Lower lobe of right lung (tissue), 2 donors: ENCODE results near the gene TSPAN12. TPM values are rescaled to one million over a fixed set of nuclear protein-coding genes. Genes with fewer than 3 reads are reported as not detected.

Experiments used
- ATAC-seq, 2 donors: fragments of 200-7000 bp; cut with Tn5 transposase; one replicate each; pipeline ENCODE4 v1.9.1; 2020 to 2022; ENCODE audit warnings: mild to moderate bottlenecking in 2 of 2, moderate library complexity in 2 of 2
- DNase-seq: peaks from one replicate; pipeline ENCODE4 v3.0.0-alpha.2; 2020
- H3K27ac ChIP-seq: fragments of 200-600 bp; one replicate; pipeline ENCODE4 v1.8.0; 2022
- H3K27me3 ChIP-seq: fragments of 200-600 bp; one replicate; pipeline ENCODE4 v1.8.0; 2022; ENCODE audit warnings: low read depth
- H3K36me3 ChIP-seq: fragments of 200-600 bp; one replicate; pipeline ENCODE4 v1.8.0; 2022; ENCODE audit warnings: mild to moderate bottlenecking
- H3K4me1 ChIP-seq: fragments of 200-600 bp; one replicate; pipeline ENCODE4 v1.8.0; 2022
- H3K4me3 ChIP-seq: fragments of 200-600 bp; one replicate; pipeline ENCODE4 v1.8.0; 2022; ENCODE audit warnings: mild to moderate bottlenecking
- H3K9me3 ChIP-seq: fragments of 200-600 bp; one replicate; pipeline ENCODE4 v1.8.0; 2022
- intact Hi-C: fragments of 100-400 bp; cut with DNase I; formaldehyde crosslinking; loops from one replicate; pipeline ENCODE4 v1.11.0; 2022
- total RNA-seq: library from RNA; stranded (reverse); fragmentation: NEBNext Ultra II Directional; extraction: Animal tissue kit (Norgen Biotek cat#: 25700); gene quantifications from one replicate; pipeline ENCODE4 v1.2.1, GENCODE V29; 2021
- TF ChIP-seq, protein P1 (sequence below): fragments of 200-600 bp; IDR thresholded peaks from one replicate; pipeline ENCODE4 v1.8.0; 2022; ENCODE audit warnings: antibody characterized with exemption, mild to moderate bottlenecking
- donor health status: DM: no; HTN: yes; CAD: no; lungs with severe emphysema.

TSPAN12 gene
- total RNA-seq, 1 donor from 2014 or later, result 43.6 TPM

DNA sequence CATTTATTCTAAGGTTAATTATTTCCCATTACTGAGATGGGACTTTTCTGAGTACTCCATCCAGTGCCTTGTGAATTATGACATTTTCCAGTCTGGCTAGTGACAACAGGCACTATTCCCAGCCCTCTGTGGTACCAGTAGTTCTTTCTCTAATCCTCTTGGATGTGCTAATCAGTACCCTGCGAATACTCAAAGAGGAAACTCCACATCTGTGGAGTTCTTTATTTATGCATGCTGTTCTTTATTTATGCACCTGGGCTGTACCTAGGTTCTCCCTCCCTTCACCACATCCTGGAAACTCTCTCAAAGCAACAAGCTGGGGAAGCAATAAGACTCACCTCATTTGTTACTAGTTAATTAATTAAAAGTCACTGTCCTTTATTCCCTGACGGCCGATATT, 83.5 kb downstream of the TSPAN12 start:
- Histone ChIP-seq H3K27ac (no peak overlapping the region), H3K4me1 (no peaks in the 10 kb centered on the region), H3K4me3 (no peak overlapping the region), H3K36me3 (no peaks in the 10 kb centered on the region), H3K9me3 (no peaks in the 10 kb centered on the region), H3K27me3 (no peaks in the 10 kb centered on the region)
- ATAC-seq (no peak), DNase-seq (no peak)
- TF ChIP-seq, protein P1, sequence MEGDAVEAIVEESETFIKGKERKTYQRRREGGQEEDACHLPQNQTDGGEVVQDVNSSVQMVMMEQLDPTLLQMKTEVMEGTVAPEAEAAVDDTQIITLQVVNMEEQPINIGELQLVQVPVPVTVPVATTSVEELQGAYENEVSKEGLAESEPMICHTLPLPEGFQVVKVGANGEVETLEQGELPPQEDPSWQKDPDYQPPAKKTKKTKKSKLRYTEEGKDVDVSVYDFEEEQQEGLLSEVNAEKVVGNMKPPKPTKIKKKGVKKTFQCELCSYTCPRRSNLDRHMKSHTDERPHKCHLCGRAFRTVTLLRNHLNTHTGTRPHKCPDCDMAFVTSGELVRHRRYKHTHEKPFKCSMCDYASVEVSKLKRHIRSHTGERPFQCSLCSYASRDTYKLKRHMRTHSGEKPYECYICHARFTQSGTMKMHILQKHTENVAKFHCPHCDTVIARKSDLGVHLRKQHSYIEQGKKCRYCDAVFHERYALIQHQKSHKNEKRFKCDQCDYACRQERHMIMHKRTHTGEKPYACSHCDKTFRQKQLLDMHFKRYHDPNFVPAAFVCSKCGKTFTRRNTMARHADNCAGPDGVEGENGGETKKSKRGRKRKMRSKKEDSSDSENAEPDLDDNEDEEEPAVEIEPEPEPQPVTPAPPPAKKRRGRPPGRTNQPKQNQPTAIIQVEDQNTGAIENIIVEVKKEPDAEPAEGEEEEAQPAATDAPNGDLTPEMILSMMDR, result no peak
- intact Hi-C loops, result no loop called here

DNA sequence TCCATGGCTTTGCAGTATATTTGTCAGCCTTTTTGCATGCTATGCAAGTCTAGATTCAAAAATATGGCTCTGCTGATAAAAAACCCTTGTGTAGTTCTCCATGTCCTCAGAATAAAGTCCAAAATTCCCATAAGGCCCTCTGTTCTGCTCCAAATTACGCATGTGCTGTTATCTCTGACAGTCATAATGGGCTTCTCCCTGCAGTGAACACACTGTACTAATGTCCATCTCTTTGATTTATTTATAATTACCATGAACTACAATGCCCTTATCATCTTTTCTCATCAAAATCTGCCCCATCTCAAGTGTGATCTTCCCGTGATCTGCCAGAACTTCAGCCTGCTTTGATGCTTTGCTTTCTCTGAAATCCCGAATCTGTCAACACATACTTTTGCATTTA, 87.7 kb downstream of the TSPAN12 start:
- Histone ChIP-seq H3K9me3 (no peaks in the 10 kb centered on the region), H3K27me3 (no peaks in the 10 kb centered on the region), H3K27ac (no peak overlapping the region), H3K4me1 (no peaks in the 10 kb centered on the region), H3K4me3 (no peak overlapping the region), H3K36me3 (no peaks in the 10 kb centered on the region)
- intact Hi-C loops, result no loop called here
- ATAC-seq (no peak), DNase-seq (no peak)
- TF ChIP-seq, protein P1, result no peak

DNA sequence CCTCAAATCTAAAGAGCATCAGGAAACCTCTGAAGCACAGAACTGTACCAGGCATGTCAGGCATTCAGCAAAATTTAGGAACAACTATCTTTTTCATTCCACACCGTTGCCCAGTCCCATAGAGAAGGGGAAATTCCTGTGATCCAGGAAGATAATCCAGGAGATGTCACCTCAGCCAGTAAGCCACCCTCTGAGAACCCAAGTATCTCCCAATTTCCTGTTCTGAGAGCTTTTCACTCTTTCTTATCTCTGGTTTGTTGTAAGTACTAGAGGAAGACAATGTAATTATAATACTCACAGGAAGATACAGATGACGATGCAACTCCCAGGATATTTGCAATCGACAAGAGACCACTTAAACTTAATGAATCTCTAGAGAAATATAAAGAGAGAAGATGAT, 97.1 kb downstream of the TSPAN12 start:
- Histone ChIP-seq H3K36me3 (no peaks in the 10 kb centered on the region), H3K4me3 (no peak overlapping the region), H3K27me3 (no peaks in the 10 kb centered on the region), H3K4me1 (no peaks in the 10 kb centered on the region), H3K9me3 (no peaks in the 10 kb centered on the region), H3K27ac (no peak overlapping the region)
- intact Hi-C loops, result no loop called here
- TF ChIP-seq, protein P1, result no peak
- ATAC-seq (no peak), DNase-seq (no peak)

DNA sequence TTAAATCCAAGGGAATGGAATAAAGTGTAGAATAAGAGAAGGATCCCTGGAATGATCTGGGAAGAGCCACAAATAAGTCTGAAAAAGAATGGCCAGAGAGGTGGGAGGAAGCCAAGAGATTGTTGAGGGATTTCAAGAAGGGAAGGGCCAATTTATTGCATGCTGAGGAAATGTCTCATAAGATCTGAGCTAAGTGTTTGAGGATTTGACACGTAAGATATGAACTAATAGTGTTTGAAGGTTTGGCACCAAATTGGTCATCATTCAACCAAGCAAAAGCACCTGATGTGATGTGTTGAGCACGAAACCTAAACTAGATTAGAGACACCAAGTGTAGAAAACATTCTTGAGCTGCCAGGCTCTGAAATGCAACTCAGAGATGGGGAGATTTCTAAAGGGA, 97.9 kb downstream of the TSPAN12 start:
- no peak for DNase-seq
- Histone ChIP-seq H3K4me3 (no peak overlapping the region), H3K36me3 (no peaks in the 10 kb centered on the region), H3K27ac (no peak overlapping the region), H3K27me3 (no peaks in the 10 kb centered on the region), H3K4me1 (no peaks in the 10 kb centered on the region), H3K9me3 (no peaks in the 10 kb centered on the region)
- TF ChIP-seq, protein P1, result no peak
- no peak for ATAC-seq
- intact Hi-C loops, result no loop called here

DNA sequence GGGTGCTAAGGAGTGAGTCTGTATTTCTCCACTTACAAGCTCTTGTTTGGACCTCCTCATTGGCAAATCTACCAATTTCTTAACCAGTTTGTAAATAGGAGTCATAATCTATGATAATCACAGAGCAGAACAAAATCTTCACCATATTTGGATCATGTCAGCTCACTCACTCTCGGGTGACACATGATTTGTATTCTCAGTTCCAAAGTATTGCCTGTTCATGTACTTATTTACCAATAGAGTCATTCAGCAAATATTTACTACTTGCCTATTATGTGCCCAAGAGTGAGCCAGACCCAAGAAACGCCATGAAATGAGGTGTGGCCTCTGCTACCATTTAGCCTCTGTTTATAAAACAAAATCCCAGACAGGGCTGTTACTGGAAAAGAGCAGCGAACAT, 114.8 kb downstream of the TSPAN12 start:
- H3K27me3 ChIP-seq, result no peaks in the 10 kb centered on the region
- no peaks in the 10 kb centered on the region for H3K4me1 ChIP-seq
- DNase-seq, result no peak
- no peak for ATAC-seq
- no peaks in the 10 kb centered on the region for H3K9me3 ChIP-seq
- H3K27ac ChIP-seq, result no peak overlapping the region
- no peaks in the 10 kb centered on the region for H3K36me3 ChIP-seq
- TF ChIP-seq, protein P1, result no peak
- no peak overlapping the region for H3K4me3 ChIP-seq
- intact Hi-C loops, result no loop called here

DNA sequence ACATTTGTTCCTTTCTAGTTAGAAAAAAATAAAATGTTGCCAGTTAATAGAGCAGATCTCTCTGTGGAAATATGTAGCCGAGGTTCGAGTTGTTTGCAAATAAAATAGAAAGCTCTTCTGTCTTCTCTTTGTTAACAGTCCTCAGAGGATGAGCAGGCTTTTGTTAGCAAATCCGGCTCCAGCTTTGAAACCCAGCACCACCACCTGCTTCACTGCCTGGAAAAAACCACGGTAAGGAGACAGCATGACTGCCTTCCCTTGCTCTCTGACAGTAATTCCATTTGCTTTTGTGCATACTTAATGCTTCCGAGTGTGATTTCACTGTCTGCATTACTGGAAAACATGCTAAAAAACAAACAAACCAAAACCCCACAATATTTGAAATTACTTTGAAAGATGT, 115.6 kb downstream of the TSPAN12 start:
- TF ChIP-seq, protein P1, result no peak
- Histone ChIP-seq H3K4me3 (no peak overlapping the region), H3K27ac (no peak overlapping the region), H3K4me1 (no peaks in the 10 kb centered on the region), H3K27me3 (no peaks in the 10 kb centered on the region), H3K36me3 (no peaks in the 10 kb centered on the region), H3K9me3 (no peaks in the 10 kb centered on the region)
- no peak for ATAC-seq
- intact Hi-C loops, result no loop called here
- DNase-seq, result no peak
